ENCODE measurements around the gene SH3BP1. TPM values are rescaled to one million over a fixed set of nuclear protein-coding genes. Genes with fewer than 3 reads are reported as not detected.

Gene SH3BP1
- total RNA-seq, 4 donors from 2014 or later = 4.3 to 21.2 (median 7.8) TPM

GRCh38 chr22:37674951-37675929, 35.8 kb downstream of the SH3BP1 start, which contains the start of gene LGALS1:
TSS of gene LGALS1 (plus strand) at chr22:37675636. CDS start at chr22:37675703, 67 bp downstream.
- TF ChIP-seq, protein P1, sequence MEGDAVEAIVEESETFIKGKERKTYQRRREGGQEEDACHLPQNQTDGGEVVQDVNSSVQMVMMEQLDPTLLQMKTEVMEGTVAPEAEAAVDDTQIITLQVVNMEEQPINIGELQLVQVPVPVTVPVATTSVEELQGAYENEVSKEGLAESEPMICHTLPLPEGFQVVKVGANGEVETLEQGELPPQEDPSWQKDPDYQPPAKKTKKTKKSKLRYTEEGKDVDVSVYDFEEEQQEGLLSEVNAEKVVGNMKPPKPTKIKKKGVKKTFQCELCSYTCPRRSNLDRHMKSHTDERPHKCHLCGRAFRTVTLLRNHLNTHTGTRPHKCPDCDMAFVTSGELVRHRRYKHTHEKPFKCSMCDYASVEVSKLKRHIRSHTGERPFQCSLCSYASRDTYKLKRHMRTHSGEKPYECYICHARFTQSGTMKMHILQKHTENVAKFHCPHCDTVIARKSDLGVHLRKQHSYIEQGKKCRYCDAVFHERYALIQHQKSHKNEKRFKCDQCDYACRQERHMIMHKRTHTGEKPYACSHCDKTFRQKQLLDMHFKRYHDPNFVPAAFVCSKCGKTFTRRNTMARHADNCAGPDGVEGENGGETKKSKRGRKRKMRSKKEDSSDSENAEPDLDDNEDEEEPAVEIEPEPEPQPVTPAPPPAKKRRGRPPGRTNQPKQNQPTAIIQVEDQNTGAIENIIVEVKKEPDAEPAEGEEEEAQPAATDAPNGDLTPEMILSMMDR (IDR thresholded peaks at IDR 0.05; ENCODE audit: low read depth) = no peak

GRCh38 chr22:37675930-37676735, 36.7 kb downstream of the SH3BP1 start:
- TF ChIP-seq, protein P1 (IDR thresholded peaks at IDR 0.05; ENCODE audit: low read depth) = no peak

DNA sequence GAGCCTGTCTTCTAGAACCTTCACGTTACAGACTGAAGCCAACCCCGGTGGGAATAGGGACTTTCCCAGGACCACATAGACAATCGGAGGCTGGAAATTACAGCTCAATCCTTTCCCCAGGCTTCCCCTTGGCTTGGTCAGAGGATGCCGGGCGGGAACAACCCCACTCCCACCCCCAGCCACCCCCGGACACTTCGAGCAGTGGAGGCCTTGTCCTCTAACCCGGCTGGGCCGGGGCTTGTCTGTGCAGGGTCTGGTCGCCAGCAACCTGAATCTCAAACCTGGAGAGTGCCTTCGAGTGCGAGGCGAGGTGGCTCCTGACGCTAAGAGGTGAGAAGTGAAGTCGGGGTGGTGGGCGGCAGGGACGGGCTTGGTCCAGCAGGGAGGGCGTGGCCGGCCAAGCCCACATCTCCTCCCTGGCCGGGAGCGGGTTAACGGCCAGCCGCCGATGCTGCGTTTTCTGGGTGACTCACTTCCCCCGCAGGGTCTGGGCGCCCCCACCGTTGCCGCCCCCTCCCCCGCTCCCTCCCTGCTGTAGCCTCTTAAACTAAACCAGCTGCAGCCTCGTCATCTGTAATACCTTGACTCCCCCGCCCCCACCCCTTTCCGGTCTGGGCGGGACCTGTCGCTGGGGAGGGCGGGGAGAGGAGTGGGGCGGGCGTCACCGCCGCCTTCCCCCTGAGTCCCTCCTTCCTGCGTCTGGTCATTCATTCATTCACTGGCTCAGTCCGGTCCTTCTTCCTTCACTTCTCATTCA, 37.4 kb downstream of the SH3BP1 start:
- TF ChIP-seq, protein P1 (IDR thresholded peaks at IDR 0.05; ENCODE audit: low read depth) = no peak

DNA sequence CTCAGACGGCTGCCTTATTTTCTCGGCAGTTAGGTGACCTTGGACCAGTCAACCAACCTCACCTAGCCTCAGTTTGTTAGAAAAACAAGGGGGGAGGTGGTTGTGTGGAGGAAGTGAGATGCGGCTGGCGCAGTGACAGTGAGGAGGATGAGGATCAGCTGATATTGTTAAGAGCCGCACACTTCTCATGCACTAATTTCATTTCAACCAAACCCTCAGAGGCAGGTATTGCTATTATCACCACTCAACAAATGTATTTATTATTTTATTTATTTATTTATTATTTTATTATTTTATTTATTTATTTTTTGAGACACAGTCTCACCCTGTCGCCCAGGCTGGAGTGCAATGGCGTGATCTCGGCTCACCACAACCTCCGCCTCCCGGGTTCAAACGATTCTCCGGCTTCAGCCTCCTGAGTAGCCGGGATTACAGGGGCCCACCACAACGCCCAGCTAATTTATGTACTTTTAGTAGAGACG, 38.1 kb downstream of the SH3BP1 start:
- TF ChIP-seq, protein P1 (IDR thresholded peaks at IDR 0.05; ENCODE audit: low read depth) = no peak

DNA sequence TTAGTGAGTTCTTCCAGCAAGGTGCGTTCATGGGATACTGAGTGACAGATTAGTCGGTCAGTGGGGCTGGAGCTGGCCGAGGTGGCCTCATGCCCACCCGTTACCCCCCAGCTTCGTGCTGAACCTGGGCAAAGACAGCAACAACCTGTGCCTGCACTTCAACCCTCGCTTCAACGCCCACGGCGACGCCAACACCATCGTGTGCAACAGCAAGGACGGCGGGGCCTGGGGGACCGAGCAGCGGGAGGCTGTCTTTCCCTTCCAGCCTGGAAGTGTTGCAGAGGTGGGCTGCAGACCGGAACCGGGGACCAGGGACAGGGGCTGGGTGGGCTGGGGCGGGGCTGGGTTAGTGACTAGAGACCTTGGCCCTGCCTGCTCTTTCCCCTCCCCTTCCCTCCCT, 38.9 kb downstream of the SH3BP1 start:
- TF ChIP-seq, protein P1 (IDR thresholded peaks at IDR 0.05; ENCODE audit: low read depth) = no peak

DNA sequence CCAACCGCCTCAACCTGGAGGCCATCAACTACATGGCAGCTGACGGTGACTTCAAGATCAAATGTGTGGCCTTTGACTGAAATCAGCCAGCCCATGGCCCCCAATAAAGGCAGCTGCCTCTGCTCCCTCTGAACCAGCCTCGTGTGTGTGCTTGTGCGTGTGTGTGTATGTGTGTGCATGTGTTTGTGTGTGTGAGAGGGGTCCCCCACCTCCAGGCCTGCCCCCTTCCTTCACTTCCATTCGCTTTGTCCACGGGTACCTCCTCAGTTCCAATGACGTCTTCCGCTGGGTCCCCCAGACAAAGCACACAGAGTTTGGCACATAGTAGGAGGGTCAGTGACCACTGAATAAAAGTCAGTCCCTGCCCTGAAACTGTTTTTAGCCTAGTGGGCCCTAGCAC, 40.2 kb downstream of the SH3BP1 start:
- TF ChIP-seq, protein P1 (IDR thresholded peaks at IDR 0.05; ENCODE audit: low read depth) = no peak
